Left colon (tissue), 2 donors: Measurements from ENCODE around the gene CLASP1. TPM values are rescaled to one million over a fixed set of nuclear protein-coding genes. Genes with fewer than 3 reads are reported as not detected.

ENCODE experiments used
- ATAC-seq: fragments of 200-7000 bp; cut with Tn5 transposase; one replicate; pipeline ENCODE4 v1.9.1; 2020; ENCODE audit warnings: mild to moderate bottlenecking, moderate library complexity
- DNase-seq, 2 donors: peaks; one replicate each; pipeline ENCODE4 v3.0.0-alpha.2; 2020
- intact Hi-C, 2 donors: fragments of 100-400 bp; cut with DNase I in 1 of 2; cut with micrococcal nuclease in 1 of 2; formaldehyde crosslinking; loops; one replicate each; pipeline versions ENCODE4 v1.11.2 to v1.14.0; 2022; cut with DNase I, micrococcal nuclease
- total RNA-seq, 2 donors: library from RNA; stranded (reverse); fragmentation: NEBNext Ultra II Directional; extraction: Animal tissue kit (Norgen Biotek cat#: 25700); gene quantifications; one replicate each; pipeline ENCODE4 v1.2.1, GENCODE V29; 2021
- donor health status: DM: no; HTN: no; CAD: no.
- donor health status: DM: yes; HTN: yes; CAD: no.

CLASP1 gene
- total RNA-seq, 2 donors from 2014 or later, result 33.8 to 36.1 TPM

DNA sequence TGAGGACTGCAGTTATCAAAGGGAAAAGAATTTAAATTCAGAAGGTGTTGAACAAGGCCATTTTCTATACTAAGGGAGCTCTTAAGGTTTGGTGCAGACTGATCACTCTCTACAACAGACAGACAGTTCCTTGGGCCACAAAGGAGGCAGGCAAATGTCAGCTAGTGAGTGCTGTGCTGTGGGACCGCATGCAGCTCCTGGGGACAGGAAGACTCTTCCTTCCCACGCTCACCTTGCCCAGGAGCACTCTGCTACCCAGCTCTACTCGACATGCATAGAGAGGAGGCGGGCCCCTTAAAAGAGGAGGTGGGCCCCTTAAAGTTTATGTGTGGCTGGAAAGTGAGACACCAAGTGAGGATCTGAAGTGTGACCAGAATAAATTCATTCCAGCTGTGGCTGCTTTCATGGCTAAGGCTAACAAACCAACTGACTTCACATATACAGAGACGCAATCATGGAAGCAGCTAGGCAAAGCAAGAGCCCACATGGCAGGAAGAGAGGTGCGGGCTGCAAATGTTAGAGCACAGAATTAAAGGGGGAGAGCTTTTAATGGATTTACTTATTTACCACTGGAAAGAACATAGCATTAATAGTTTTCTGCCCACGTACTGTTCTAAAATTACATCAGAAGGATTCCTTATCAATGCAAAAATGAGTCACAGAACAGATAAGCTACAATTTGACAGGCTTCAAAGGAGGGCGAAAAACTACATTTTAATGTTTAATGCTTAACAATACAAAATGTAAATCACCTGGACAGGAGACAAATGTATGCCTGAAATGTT, 220.0 kb downstream of the CLASP1 start:
- no peak for ATAC-seq
- intact Hi-C loops, result no loop called here
- no peak for DNase-seq

DNA sequence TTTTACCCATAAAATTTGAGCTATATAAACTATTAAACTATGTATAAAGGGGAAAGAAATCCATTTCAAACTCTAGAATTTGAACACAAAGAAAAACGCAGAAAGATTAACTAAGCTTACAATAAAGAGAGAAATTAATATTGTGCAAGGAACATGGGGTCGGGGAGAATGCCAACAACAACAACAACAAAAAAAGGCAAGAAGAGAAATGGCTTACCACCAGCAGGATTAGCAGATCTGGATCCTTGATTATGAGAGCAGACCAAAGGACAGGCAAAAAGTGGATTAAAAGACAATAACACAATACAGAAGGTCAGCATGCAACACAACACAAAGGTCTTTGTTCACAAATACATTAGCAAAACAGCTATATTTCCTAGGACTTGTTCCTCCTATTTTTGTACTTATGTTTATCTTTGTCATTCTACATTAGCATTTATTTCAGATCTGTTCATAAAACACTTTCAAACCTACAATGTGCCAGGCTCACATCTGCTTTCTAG, 222.0 kb downstream of the CLASP1 start:
- DNase-seq (no peak), ATAC-seq (no peak)
- intact Hi-C loops, result no loop called here

GRCh38 chr2:121420486-121420885, 228.8 kb downstream of the CLASP1 start:
- no peak for ATAC-seq
- DNase-seq, result no peak
- intact Hi-C loops, result no loop called here

DNA sequence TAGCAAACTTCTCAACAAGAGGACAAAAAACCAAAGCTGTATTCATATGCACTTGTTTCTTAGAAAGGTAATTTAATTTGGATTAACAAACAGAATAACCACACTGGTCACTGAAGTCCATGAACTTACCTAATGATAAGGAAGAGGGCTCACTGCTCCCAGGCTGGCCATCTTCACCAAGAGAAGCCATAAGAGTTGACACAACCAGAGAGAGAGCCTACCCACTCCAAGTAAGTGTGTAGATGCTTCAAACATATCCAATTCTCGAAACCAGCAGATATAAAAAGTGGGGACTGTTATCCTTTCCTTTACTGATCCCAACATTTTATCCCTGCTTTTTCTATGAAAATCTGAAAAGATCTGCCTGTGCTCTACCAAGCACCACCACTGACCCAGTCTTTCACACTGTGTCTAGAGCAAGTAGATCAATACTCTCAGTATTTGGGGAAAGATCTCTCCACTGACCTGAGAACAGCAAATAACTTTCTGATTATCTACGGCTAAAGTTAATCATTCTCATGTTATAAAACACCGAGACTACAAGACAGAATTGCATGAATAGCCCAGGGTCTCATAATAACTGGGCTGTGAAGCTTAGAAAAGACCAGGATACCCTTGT, 230.1 kb downstream of the CLASP1 start:
- ATAC-seq (no peak), DNase-seq (no peak)
- intact Hi-C loops, result no loop called here

DNA sequence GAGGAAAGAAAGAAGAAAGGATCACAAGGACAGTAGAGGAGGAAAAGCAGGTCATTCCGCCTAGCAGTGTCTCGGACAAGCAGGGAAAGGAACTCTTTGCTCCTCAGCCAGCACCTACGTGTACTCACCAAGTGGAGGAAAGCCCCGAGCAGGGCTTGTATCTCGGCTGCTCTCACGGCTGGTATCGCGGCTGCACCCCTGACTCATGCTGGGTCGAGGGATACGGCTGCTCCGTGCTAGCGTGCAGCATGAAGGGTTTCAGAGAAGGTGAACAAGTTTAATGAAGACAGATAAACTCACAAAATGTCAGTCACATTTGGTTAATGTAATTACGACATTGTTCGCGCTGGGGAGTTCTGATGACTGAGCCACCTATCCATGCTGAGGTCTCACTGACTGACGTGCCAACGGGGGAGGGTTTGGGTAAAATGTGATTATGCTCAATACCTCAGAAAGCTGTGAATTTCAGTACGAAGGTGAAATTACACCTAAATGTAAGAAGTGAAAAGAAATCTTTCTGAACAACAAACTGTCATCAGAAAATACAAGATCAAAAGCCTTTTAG, 230.7 kb downstream of the CLASP1 start:
- intact Hi-C loops, result no loop called here
- DNase-seq, result no peak
- no peak for ATAC-seq

GRCh38 chr2:121417826-121418225, 231.4 kb downstream of the CLASP1 start:
- no peak for ATAC-seq
- no peak for DNase-seq
- intact Hi-C loops, result no loop called here

DNA sequence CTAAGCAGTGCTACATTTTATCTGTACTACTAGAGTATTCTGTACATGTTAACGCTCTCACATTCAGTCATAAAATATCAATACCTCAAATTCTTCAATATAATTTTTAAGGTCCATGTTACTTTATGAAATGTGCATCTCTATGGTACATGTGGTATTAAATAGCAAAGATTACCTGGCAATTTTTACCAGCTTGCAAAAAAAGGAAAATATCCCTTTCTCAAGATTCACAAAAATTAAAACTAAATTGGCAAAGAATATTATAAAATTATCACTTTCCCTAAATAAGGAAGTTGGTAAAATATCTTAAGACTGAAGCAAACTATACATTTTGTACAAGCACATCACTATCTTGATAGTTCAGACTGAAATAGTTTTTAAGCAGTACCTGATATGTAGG, 233.5 kb downstream of the CLASP1 start:
- DNase-seq (no peak), ATAC-seq (no peak)
- intact Hi-C loops, result no loop called here

GRCh38 chr2:121412349-121412748, 236.9 kb downstream of the CLASP1 start:
- DNase-seq (no peak), ATAC-seq (no peak)

GRCh38 chr2:121409966-121410365, 239.3 kb downstream of the CLASP1 start:
- intact Hi-C loops, result no loop called here
- DNase-seq, result no peak
- ATAC-seq, result no peak

More at GRCh38 chr2:121412349-121412748, 236.9 kb downstream of the CLASP1 start:
- intact Hi-C loops, result no loop called here

GRCh38 chr2:121409388-121409787, 239.9 kb downstream of the CLASP1 start:
- DNase-seq (no peak), ATAC-seq (no peak)
- intact Hi-C loops, result no loop called here

- intact Hi-C loops, result no loop called here
- ATAC-seq (no peak), DNase-seq (no peak)
Observed at GRCh38 chr2:121408641-121409040, 240.6 kb downstream of the CLASP1 start.

- ATAC-seq (no peak), DNase-seq (no peak)
- intact Hi-C loops, result no loop called here
Observed at GRCh38 chr2:121405233-121405632, 244.0 kb downstream of the CLASP1 start.

DNA sequence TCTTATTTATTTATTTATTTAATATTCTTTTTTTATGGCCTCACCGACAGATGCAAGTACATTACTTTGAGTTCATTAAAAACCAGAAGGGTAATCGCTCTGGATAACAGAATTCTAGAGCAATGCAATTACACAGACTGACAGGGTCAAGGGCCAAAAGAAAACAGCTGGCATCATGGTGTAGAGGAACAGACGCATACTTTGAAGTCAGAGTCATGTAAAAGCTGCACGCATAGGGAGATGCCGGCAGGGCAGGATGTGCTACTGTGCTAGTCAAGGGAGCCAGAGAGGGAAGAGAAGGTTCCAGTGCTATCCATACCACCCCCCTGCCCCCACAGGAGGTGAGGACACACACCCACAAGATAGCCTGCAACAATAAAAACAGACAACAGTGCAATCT, 249.1 kb downstream of the CLASP1 start:
- intact Hi-C loops, result loop anchor here in 1 of 2 donors (5.0 kb wide), 1 partner anchor 317 kb away; no protein-coding TSS in a partner anchor
- no peak for ATAC-seq
- no peak for DNase-seq

DNA sequence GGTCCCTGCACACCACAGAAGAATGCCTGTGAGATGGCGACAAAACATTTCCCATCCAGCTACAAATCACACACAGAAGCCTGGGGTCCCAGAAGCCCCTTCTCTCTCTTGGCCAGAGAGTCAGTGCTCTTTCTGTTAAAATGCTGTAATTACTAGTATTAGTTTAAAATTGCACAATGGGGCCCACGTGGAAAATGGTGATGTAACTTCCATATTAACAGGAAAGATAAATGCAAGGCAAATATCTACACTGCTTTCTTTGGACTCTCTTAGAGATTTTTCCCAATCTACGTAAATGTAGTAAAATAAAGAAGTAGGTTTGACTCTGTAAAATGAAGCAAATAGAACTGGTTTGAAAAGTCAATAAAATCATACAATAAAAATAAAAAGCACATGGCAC, 250.4 kb downstream of the CLASP1 start:
- intact Hi-C loops, result no loop called here
- DNase-seq (no peak), ATAC-seq (no peak)

GRCh38 chr2:121390082-121390692, 259.1 kb downstream of the CLASP1 start:
- DNase-seq (no peak), ATAC-seq (no peak)
- intact Hi-C loops, result no loop called here

- intact Hi-C loops, result no loop called here
- DNase-seq (no peak), ATAC-seq (no peak)
Observed at GRCh38 chr2:121388371-121388770, 260.9 kb downstream of the CLASP1 start.

- no peak for DNase-seq
- intact Hi-C loops, result no loop called here
Observed at GRCh38 chr2:121387591-121388325, 261.5 kb downstream of the CLASP1 start.

DNA sequence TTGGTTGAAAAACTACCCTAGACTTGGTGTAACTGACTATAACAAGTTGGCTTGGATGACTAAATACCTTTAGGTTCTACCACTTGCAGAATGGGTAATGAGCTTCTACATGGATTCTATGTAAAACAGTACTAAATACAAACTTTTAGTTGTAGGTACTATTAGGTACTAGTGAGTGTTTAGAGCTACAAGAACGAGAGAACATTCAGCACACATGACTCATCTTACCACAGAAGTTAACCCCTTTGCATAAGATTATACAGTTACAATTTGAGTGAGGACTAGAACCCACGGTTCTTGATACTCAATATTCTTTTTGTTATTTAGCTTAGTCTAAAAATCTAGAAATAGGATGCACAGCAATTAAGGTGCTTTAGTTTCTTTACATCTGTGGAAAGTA, 262.6 kb downstream of the CLASP1 start:
- intact Hi-C loops, result no loop called here
- no peak for DNase-seq
- no peak for ATAC-seq

More at GRCh38 chr2:121387591-121388325, 261.5 kb downstream of the CLASP1 start:
- ATAC-seq, result no peak

DNA sequence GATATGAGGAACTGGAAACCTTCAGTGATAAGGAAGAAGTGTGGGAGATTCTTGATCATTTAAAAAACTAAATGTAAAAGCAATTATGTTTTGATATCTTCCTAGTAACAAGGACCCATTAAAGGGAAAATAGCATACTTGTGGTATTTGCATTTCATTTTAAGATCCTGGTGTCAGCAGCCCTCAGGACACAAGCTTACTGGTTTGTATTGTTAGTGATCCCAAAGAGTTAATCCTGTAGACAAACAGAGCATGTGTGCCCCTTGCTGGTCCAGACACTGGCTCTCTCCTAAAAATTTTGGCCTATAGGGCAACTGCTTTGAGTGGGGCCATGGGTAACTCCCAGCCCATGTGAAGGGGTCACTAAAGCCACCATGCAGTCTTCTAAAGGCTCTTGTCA, 263.2 kb downstream of the CLASP1 start:
- ATAC-seq (no peak), DNase-seq (no peak)
- intact Hi-C loops, result no loop called here
